Loucy (cell line): ENCODE measurements around the gene NRXN3.

Source experiments
- EZH2phosphoT487 ChIP-seq: fragments of 200-600 bp; IDR thresholded peaks from 2 replicates; pipeline ENCODE4 v1.6.1; 2018; ENCODE audit warnings: antibody characterized with exemption, mild to moderate bottlenecking, moderate library complexity, borderline replicate concordance
- TF ChIP-seq, protein P1 (sequence below): fragments of 200-600 bp; sonication (generic); conservative IDR thresholded peaks from 2 replicates; pipeline ENCODE4 v1.5.1; 2014; ENCODE audit warnings: mild to moderate bottlenecking, antibody characterized with exemption, low read length

GRCh38 chr14:78657451-78657850 is 487.3 kb downstream of the NRXN3 start:
- TF ChIP-seq, protein P1, sequence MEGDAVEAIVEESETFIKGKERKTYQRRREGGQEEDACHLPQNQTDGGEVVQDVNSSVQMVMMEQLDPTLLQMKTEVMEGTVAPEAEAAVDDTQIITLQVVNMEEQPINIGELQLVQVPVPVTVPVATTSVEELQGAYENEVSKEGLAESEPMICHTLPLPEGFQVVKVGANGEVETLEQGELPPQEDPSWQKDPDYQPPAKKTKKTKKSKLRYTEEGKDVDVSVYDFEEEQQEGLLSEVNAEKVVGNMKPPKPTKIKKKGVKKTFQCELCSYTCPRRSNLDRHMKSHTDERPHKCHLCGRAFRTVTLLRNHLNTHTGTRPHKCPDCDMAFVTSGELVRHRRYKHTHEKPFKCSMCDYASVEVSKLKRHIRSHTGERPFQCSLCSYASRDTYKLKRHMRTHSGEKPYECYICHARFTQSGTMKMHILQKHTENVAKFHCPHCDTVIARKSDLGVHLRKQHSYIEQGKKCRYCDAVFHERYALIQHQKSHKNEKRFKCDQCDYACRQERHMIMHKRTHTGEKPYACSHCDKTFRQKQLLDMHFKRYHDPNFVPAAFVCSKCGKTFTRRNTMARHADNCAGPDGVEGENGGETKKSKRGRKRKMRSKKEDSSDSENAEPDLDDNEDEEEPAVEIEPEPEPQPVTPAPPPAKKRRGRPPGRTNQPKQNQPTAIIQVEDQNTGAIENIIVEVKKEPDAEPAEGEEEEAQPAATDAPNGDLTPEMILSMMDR = no peak
- TF ChIP-seq EZH2phosphoT487 = no peak
